Immature natural killer cell (primary cell): Measurements from ENCODE around the gene TAS2R38. TPM values are rescaled to one million over a fixed set of nuclear protein-coding genes. Genes with fewer than 3 reads are reported as not detected.

Experiments used
- DNase-seq, 3 donors: peaks; one replicate each; pipeline ENCODE4 v3.0.0; 2022; ENCODE audit warnings: mixed read lengths in 1 of 3
- H3K27ac Mint-ChIP-seq, 6 donors: one replicate each; pipeline ENCODE4 v1.8.0; 2020; ENCODE audit warnings: mixed read lengths in 6 of 6, mild to moderate bottlenecking in 5 of 6, inconsistent platforms in 4 of 6, moderate library complexity in 3 of 6
- H3K27me3 Mint-ChIP-seq, 3 donors: one replicate each; pipeline ENCODE4 v1.8.0; 2020 to 2021; ENCODE audit warnings: low read depth in 3 of 3, mild to moderate bottlenecking in 3 of 3, mixed read lengths in 3 of 3, moderate library complexity in 3 of 3, inconsistent platforms in 1 of 3
- H3K36me3 Mint-ChIP-seq, 3 donors: one replicate each; pipeline ENCODE4 v1.8.0; 2020; ENCODE audit warnings: mixed read lengths in 3 of 3, inconsistent platforms in 2 of 3, mild to moderate bottlenecking in 2 of 3
- H3K4me1 Mint-ChIP-seq, 2 donors: one replicate each; pipeline ENCODE4 v1.8.0; 2020; ENCODE audit warnings: inconsistent platforms in 2 of 2, mild to moderate bottlenecking in 2 of 2, mixed read lengths in 2 of 2, moderate library complexity in 1 of 2
- H3K4me3 Mint-ChIP-seq, 5 donors: one replicate each; pipeline ENCODE4 v1.8.0; 2020; ENCODE audit warnings: mild to moderate bottlenecking in 5 of 5, mixed read lengths in 5 of 5, inconsistent platforms in 3 of 5, moderate library complexity in 3 of 5
- H3K9me3 Mint-ChIP-seq, 6 donors: one replicate each; pipeline ENCODE4 v1.8.0; 2020; ENCODE audit warnings: mild to moderate bottlenecking in 6 of 6, mixed read lengths in 6 of 6, inconsistent platforms in 4 of 6, moderate library complexity in 3 of 6
- polyA plus RNA-seq, 3 donors: library from polyadenylated mRNA; unstranded; fragments of 300-500 nt; fragmentation: Illumina TruSeq; gene quantifications; one replicate each; pipeline ENCODE4 v1.2.3, GENCODE V29; 2021

Gene TAS2R38
- polyA plus RNA-seq, 3 donors from 2014 or later, result not detected

- no peaks in the 10 kb centered on the region for H3K36me3 Mint-ChIP-seq
- H3K4me1 Mint-ChIP-seq, result no peaks in the 10 kb centered on the region
- DNase-seq, result no peak
- no peak overlapping the region for H3K27ac Mint-ChIP-seq
- H3K4me3 Mint-ChIP-seq, result no peak overlapping the region
- H3K27me3 Mint-ChIP-seq, result peaks cover 0 to 12% (median under 1%) of the 10 kb centered on the region in 3 donors
- H3K9me3 Mint-ChIP-seq, result peaks cover 0 to 3% (median 0%) of the 10 kb centered on the region in 6 donors
Observed at GRCh38 chr7:141956084-141956483, 17.5 kb downstream of the TAS2R38 start.

- Mint-ChIP-seq H3K4me1 (no peaks in the 10 kb centered on the region), H3K36me3 (no peaks in the 10 kb centered on the region), H3K27me3 (peaks cover 0 to 11% (median 0%) of the 10 kb centered on the region in 3 donors), H3K9me3 (peaks cover 0 to 3% (median 0%) of the 10 kb centered on the region in 6 donors), H3K27ac (no peak overlapping the region), H3K4me3 (no peak overlapping the region)
- DNase-seq, result no peak
Observed at GRCh38 chr7:141954334-141954733, 19.2 kb downstream of the TAS2R38 start.

- Mint-ChIP-seq H3K4me3 (no peak overlapping the region), H3K36me3 (no peaks in the 10 kb centered on the region), H3K9me3 (peaks cover 0 to 3% (median 0%) of the 10 kb centered on the region in 6 donors), H3K27me3 (peaks cover 0 to 9% (median 0%) of the 10 kb centered on the region in 3 donors), H3K27ac (no peak overlapping the region), H3K4me1 (no peaks in the 10 kb centered on the region)
- no peak for DNase-seq
Observed at GRCh38 chr7:141952461-141952860, 21.1 kb downstream of the TAS2R38 start.

GRCh38 chr7:141950806-141951205 lies 22.8 kb downstream of the TAS2R38 start:
- peaks cover 0 to 3% (median 0%) of the 10 kb centered on the region in 6 donors for H3K9me3 Mint-ChIP-seq
- peaks cover 0 to 5% (median 3%) of the 10 kb centered on the region in 3 donors for H3K27me3 Mint-ChIP-seq
- DNase-seq, result no peak
- no peaks in the 10 kb centered on the region for H3K36me3 Mint-ChIP-seq
- H3K27ac Mint-ChIP-seq, result no peak overlapping the region
- no peak overlapping the region for H3K4me3 Mint-ChIP-seq
- H3K4me1 Mint-ChIP-seq, result no peaks in the 10 kb centered on the region

GRCh38 chr7:141949911-141950310 lies 23.7 kb downstream of the TAS2R38 start:
- H3K36me3 Mint-ChIP-seq, result no peaks in the 10 kb centered on the region
- peaks cover 0 to 3% (median 0%) of the 10 kb centered on the region in 6 donors for H3K9me3 Mint-ChIP-seq

GRCh38 chr7:141949451-141949850 lies 24.1 kb downstream of the TAS2R38 start:
- Mint-ChIP-seq H3K4me3 (no peak overlapping the region), H3K4me1 (no peaks in the 10 kb centered on the region), H3K36me3 (no peaks in the 10 kb centered on the region), H3K27me3 (peaks cover 0 to 3% (median 3%) of the 10 kb centered on the region in 3 donors), H3K27ac (no peak overlapping the region), H3K9me3 (peaks cover 0 to 3% (median 0%) of the 10 kb centered on the region in 6 donors)
- no peak for DNase-seq

More at GRCh38 chr7:141949911-141950310, 23.7 kb downstream of the TAS2R38 start:
- DNase-seq, result no peak
- Mint-ChIP-seq H3K27ac (no peak overlapping the region), H3K27me3 (peaks cover 0 to 5% (median 3%) of the 10 kb centered on the region in 3 donors), H3K4me1 (no peaks in the 10 kb centered on the region), H3K4me3 (no peak overlapping the region)

GRCh38 chr7:141949021-141949420 lies 24.6 kb downstream of the TAS2R38 start:
- Mint-ChIP-seq H3K9me3 (peaks cover 0 to 3% (median 0%) of the 10 kb centered on the region in 6 donors), H3K36me3 (no peaks in the 10 kb centered on the region), H3K4me1 (no peaks in the 10 kb centered on the region), H3K27ac (no peak overlapping the region), H3K27me3 (peaks cover 0 to 3% (median 3%) of the 10 kb centered on the region in 3 donors), H3K4me3 (no peak overlapping the region)
- DNase-seq, result no peak

GRCh38 chr7:141946796-141947195 lies 26.8 kb downstream of the TAS2R38 start, which contains the start of gene CLEC5A:
Gene CLEC5A, minus strand, starts transcription at chr7:141946974. Its CDS starts 682 bp downstream, at chr7:141946292.
- H3K9me3 Mint-ChIP-seq, result peaks cover 0 to 8% (median 4%) of the 10 kb centered on the region in 6 donors
- H3K36me3 Mint-ChIP-seq, result no peaks in the 10 kb centered on the region
- H3K27ac Mint-ChIP-seq, result no peak within 1 kb of the TSS

GRCh38 chr7:141945356-141945755 lies 28.2 kb downstream of the TAS2R38 start:
- peaks cover 6 to 20% (median 18%) of the 10 kb centered on the region in 6 donors for H3K9me3 Mint-ChIP-seq
- no peaks in the 10 kb centered on the region for H3K4me1 Mint-ChIP-seq
- H3K4me3 Mint-ChIP-seq, result no peak overlapping the region
- no peak overlapping the region for H3K27ac Mint-ChIP-seq
- H3K36me3 Mint-ChIP-seq, result no peaks in the 10 kb centered on the region
- DNase-seq, result no peak
- peaks cover 0 to 5% (median 0%) of the 10 kb centered on the region in 3 donors for H3K27me3 Mint-ChIP-seq

More at GRCh38 chr7:141946796-141947195, 26.8 kb downstream of the TAS2R38 start, which contains the start of gene CLEC5A:
- H3K4me1 Mint-ChIP-seq, result no peaks in the 10 kb centered on the region
- no peak within 1 kb of the TSS for H3K4me3 Mint-ChIP-seq
- DNase-seq, result no peak
- peaks cover 0 to 5% (median 2%) of the 10 kb centered on the region in 3 donors for H3K27me3 Mint-ChIP-seq

- no peak for DNase-seq
Observed at GRCh38 chr7:141944811-141945210, 28.8 kb downstream of the TAS2R38 start.

GRCh38 chr7:141943846-141944245 lies 29.7 kb downstream of the TAS2R38 start:
- Mint-ChIP-seq H3K4me3 (no peak overlapping the region), H3K36me3 (no peaks in the 10 kb centered on the region), H3K4me1 (no peaks in the 10 kb centered on the region), H3K27ac (no peak overlapping the region), H3K9me3 (peaks cover 9 to 29% (median 25%) of the 10 kb centered on the region in 6 donors), H3K27me3 (peaks cover 0 to 5% (median 0%) of the 10 kb centered on the region in 3 donors)
- DNase-seq, result no peak

More at GRCh38 chr7:141944811-141945210, 28.8 kb downstream of the TAS2R38 start:
- Mint-ChIP-seq H3K27ac (no peak overlapping the region), H3K9me3 (peaks cover 8 to 25% (median 22%) of the 10 kb centered on the region in 6 donors), H3K4me1 (no peaks in the 10 kb centered on the region), H3K27me3 (peaks cover 0 to 5% (median 0%) of the 10 kb centered on the region in 3 donors), H3K4me3 (no peak overlapping the region), H3K36me3 (no peaks in the 10 kb centered on the region)

- Mint-ChIP-seq H3K27ac (no peak overlapping the region), H3K9me3 (peaks cover 9 to 30% (median 25%) of the 10 kb centered on the region in 6 donors), H3K4me3 (no peak overlapping the region), H3K4me1 (no peaks in the 10 kb centered on the region), H3K36me3 (no peaks in the 10 kb centered on the region), H3K27me3 (peaks cover 0 to 3% (median 0%) of the 10 kb centered on the region in 3 donors)
- DNase-seq, result no peak
Observed at GRCh38 chr7:141941075-141941474, 32.5 kb downstream of the TAS2R38 start.

- Mint-ChIP-seq H3K9me3 (peaks cover 0 to 15% (median 6%) of the 10 kb centered on the region in 6 donors), H3K27ac (no peak overlapping the region), H3K4me3 (no peak overlapping the region), H3K36me3 (no peaks in the 10 kb centered on the region), H3K27me3 (peaks cover 0 to 3% (median 0%) of the 10 kb centered on the region in 3 donors), H3K4me1 (no peaks in the 10 kb centered on the region)
- no peak for DNase-seq
Observed at GRCh38 chr7:141930211-141930610, 43.4 kb downstream of the TAS2R38 start.

GRCh38 chr7:141928845-141929195 lies 44.8 kb downstream of the TAS2R38 start:
- Mint-ChIP-seq H3K36me3 (no peaks in the 10 kb centered on the region), H3K9me3 (peaks cover 0 to 15% (median 6%) of the 10 kb centered on the region in 6 donors), H3K27me3 (peaks cover 0 to 3% (median 0%) of the 10 kb centered on the region in 3 donors), H3K27ac (no peak overlapping the region), H3K4me1 (no peaks in the 10 kb centered on the region), H3K4me3 (no peak overlapping the region)
- DNase-seq, result no peak
